D341Med (cell line): ENCODE data around the gene KLHL29.

Experiments
- DNase-seq: peaks from one replicate; pipeline ENCODE4 v3.0.0; 2012; ENCODE audit warnings: low spot score

Gene KLHL29

DNA sequence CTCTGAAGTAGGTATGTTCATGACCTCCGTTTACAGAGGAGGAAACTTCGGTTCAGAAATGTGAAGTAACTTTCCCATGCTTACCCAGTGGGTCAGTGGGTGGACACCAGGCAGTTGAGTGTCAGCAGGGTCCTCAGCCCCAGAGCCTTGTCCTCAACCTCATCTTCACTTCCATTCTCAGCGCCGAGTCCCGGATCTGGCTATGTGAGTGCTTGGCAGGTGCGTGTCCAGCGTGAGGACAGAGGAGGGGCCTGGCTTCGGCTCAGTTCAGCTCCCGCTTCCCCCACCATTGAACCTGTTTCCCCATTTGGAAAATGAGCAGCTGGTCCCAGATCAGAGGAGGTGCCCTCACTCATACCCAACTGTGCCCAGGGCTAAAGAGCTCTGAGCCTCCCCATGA, 274.3 kb downstream of the KLHL29 start:
- DNase-seq, result no peak

DNA sequence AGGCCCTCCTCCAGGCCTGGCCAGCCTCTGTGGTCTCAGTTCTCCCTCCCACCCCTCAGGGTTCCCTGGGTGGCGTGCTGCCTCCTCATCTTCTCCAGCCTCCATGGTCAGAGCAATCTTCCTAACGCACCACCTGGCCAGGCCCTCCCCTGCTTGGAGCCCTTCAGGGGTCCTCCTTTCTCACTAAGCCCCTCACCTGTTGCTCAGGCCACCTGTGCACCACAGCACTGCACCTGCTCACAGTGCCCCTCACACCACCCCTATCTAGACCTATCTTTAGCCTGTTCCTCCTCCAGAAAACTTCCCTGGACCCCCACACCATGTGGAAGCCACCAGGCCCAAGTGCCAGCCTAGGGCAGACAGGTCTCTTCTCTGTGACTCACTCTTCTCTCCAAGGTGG, 274.8 kb downstream of the KLHL29 start:
- no peak for DNase-seq

- no peak for DNase-seq
These were observed 275.3 kb downstream of the KLHL29 start for GRCh38 chr2:23660237-23660636.

DNA sequence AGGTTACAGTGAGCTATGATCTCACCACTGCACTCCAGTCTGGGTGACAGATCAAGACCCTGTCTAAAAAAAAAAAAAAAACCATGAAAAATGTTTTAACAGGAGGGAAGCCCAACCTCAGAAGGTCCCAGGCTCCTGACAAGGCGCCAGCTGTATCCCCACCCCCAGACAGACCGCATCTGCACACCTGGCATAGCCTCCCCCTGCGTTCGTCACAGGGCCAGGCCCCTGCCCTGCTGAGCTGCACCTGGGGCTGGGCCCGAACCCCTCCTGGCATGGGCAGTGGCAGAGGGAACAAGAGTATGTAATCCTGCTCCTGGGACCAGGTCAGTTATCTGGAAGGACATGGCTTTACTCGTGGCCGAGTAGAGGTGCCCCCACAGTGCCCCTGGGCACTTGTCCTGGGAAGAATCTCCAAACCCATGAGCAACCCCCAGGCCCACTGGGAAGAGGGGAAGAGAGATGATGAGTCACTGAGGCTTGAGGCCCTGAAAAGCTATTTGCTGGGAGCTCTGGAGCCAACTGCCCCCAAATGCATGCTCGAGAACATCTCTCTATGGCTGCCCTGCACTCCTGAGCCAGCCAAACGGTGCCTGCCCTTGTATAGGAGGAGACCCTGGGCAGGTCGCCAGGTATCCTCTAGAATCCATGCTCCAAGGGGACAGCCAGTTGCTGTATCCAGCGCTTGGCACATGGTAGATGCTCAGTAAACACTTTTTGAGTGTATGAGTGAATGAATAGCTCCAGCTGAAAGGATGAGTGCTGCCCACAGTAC, 276.5 kb downstream of the KLHL29 start:
- DNase-seq, result no peak

- DNase-seq, result no peak
These were observed 277.5 kb downstream of the KLHL29 start for GRCh38 chr2:23662466-23662865.

- no peak for DNase-seq
These were observed 278.3 kb downstream of the KLHL29 start for GRCh38 chr2:23662941-23663920.

DNA sequence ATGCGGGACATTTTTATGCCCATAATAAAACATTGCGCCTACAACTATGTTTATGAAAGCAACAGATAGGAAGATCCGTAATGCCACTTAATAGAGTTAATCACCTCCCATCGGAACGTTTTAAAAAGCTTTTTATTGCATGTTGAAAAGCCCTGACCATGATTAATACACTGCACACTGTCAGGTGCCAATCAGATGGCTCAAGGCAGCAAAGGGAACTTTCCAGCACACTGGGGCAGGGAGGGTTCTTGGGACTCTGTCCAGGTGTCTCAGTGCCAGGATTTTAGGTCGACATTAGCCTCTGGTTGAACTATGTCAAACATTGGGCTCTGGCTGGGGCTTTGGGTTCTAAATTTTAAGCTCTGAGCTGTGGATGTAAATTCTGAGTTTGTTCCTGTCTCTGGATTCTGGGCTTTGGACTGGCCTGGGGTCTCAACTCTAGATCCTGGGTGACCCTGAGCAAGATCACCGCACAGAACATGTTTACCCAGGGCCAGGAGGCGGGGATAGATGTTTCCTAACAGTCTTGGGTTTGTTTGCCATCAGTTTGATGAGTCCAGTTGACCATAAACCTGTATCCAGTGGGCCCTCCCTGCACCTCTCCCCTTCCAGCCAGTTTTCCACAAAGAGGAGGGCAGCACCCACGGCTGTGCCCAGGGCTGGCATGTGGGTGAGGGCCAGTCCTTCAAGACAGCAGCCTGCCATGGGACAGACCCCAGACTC, 279.2 kb downstream of the KLHL29 start:
- DNase-seq, result no peak

DNA sequence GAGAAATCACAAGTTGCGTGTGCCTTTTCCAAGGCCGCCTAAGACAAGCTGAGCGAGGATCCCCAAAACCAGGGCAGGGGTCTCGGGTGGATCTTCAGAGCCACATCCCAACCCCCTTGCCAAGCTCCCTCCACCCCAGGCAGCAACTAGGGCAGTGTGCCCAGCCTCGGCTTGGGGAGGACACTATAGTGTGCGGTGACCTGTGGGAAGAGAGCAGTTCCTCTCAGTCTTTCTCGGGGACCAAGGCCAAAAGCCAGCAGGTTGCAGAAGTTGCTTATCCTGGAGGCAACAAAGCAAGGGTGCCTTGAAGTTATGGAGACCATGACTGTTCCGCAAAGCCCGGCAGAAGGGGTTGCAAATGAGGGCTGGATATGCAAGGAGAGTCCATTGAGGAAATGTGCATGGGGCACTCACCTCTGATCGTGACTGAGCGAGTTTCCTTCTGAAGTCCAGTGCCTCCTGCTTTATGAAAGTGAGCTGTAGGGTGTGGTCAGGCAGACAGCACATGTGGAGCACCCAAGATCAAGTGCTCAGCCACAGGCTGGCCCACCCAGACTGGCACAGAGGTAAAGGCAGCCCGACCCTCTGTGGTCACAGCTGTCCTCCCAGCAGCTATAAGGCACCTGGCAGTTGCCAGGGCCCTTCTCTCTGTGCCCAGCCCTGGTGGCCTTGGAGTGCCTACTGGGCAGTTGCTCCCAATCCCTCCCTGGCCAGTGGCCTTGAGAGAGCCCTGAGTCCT, 281.4 kb downstream of the KLHL29 start:
- DNase-seq, result no peak

- DNase-seq, result no peak
These were observed 282.0 kb downstream of the KLHL29 start for GRCh38 chr2:23666980-23667357.

DNA sequence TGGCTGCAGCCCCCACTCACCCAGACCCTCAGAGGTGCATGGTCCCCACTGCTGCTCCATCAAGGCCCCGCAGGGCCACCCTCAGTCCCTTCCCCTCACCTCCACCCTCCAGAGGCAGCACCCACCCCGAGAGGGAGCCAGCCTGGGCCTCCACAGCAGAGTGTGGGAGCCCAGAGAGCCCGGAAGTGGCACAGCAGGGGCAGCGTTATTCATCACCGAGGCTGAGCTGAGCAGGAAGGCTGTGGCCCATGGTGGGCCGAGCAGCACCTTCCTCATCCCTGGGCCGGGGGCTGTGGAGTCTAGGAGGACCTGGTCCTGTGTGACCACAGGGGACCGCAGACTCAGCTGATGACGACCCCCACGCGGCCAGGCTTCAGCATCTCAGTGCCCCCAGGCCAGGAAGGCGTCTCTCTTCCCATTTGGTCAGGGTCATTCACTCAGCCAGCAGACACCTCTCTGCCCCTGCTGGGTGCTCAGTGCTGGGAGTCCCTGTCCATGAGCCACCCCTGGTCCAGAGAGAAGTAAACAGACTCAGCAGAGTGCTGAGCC, 283.9 kb downstream of the KLHL29 start:
- DNase-seq, result no peak

GRCh38 chr2:23669413-23670244, 284.6 kb downstream of the KLHL29 start:
- no peak for DNase-seq

GRCh38 chr2:23670245-23670592, 285.2 kb downstream of the KLHL29 start:
- DNase-seq, result no peak

DNA sequence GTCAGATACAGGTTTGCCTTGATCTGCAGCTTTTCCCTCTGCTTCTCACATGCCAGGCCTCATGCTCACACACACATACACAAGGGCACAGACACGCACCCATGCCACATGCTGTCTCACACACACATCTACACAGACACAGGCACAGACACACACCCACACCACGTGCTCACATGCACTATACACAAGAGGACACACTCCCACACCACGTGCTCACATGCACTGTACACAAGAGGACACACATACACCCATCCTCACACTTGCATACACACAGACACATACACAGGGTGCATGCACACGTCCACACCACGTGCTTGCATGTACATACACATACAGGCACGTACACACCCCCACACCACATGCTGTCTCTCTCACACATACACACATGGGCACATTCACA, 288.1 kb downstream of the KLHL29 start:
- no peak for DNase-seq

DNA sequence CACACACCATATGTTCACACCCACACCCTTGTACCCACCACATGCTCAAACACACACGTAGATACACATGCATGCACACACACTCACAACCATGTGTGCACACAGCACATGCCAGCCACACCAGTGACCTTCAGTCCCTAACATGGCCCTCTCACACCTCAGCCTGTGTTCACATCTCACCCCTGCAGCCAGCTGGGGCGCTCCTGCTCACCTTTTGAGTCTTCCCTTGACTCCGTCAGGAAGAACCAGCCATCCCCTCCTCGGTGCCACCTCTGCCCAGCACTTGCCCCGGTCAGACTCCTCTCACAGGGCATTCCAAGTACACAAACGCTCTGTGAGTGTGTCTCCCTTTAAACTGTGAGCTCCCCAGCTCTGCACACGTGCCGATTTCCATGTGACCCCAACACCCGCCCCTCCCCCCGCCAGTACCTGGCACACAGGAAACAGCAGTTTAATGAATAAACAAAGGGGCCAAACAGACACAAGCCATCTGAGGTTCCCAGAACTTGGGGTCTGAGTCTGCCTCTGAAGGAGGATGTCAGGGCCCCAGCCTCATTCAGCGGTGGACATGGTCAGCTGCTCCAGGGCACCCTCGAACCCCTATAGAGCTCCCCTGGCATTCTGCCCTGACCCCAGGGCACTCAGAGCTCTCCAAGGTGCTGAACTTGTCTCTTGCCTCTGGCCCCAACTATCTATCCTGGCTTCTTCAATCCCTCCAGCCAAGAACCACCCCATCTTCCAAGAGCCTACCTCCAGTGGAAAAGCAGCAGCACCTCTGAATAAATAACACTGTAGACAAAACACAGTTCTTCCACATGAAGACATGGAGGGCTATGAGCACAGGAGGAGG, 289.1 kb downstream of the KLHL29 start:
- DNase-seq, result no peak

GRCh38 chr2:23675506-23675905, 290.5 kb downstream of the KLHL29 start:
- no peak for DNase-seq

GRCh38 chr2:23677836-23678235, 292.9 kb downstream of the KLHL29 start:
- no peak for DNase-seq

DNA sequence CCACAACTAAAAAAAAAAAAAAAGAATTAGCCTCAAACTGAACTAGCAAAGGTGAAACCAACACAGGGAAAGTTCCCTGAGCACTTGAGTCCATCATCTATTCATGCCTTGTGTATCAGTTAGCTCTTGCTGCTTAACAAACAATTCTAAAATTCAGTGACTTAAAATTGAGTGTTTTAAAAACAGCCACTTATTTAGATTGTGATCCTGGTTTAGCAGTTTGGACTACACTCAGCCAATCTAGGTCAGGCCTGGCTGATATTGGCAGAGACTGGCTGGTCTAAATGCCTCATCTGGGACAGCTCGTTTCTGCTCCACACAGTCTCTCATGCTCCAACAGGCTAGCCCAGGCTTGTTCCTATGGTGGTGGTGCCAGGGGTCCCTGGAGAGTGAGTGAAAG, 294.1 kb downstream of the KLHL29 start:
- DNase-seq, result no peak

DNA sequence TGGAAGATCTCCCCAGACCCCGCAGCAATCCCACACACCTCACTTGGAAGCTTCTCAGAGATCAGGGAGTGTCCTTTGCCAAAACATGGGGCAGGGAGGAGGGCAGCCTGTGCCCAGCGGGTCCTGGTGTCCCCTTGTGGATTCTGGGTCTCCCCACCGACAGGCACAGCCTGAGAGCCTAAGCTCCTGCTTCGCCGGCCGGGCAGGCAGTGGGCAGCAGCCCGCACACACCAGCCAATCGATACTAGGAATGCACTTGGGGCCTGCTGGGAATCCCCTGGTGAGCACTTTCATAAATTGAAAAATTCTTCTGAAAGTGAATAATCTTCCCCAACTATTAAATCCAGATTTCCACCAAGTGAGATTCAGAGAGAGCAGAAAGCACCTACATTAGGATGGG, 296.0 kb downstream of the KLHL29 start:
- no peak for DNase-seq

DNA sequence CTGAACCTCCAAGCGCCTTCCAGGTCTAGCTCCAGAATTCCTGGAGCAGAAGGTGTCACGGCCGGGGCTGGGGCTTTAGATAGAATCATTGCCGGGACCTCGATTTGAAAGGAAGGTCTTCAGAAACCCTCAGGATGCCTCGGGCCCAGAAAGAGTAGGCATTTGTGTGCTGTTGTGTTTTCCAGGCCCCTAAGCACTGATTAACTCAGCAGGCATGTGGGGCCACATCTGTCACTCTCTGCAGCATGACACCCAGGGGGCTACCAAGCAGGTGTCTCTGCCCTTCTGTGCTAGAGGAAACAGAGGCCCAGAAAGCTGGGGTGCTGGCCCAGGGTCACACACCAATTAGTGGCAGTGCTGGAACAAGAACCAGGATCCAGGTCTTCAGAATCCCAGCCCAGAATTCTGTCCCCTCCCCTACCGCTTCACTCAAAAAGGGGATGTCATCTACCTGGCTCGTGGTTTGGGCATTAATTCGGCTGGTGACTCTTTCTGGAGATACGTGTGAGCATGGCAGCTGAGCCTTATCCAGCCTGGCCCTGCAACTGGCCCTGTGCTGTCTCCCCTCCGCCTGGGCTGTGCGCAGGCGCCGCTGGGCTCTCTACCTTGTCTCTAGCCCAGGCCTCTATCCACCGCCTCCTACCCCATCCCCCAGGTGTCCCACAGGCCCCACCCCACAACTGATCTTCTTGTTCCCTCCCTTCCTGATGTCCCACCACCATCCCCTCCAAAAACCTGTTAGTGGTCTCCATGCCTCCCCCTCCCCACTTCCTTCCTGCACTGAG, 296.6 kb downstream of the KLHL29 start:
- DNase-seq, result no peak
